GM19043 (cell line): Measurements from ENCODE around the gene HSDL2.
A peak's percentile ranks its signal among the peaks of the same experiment; 100 is the strongest.

Experiments
- ATAC-seq: cut with Tn5 transposase; IDR thresholded peaks from one replicate; pipeline ENCODE4 v1.9.1; 2021; ENCODE audit warnings: low read depth; ENCODE audit not compliant: unreplicated experiment

HSDL2 gene

DNA sequence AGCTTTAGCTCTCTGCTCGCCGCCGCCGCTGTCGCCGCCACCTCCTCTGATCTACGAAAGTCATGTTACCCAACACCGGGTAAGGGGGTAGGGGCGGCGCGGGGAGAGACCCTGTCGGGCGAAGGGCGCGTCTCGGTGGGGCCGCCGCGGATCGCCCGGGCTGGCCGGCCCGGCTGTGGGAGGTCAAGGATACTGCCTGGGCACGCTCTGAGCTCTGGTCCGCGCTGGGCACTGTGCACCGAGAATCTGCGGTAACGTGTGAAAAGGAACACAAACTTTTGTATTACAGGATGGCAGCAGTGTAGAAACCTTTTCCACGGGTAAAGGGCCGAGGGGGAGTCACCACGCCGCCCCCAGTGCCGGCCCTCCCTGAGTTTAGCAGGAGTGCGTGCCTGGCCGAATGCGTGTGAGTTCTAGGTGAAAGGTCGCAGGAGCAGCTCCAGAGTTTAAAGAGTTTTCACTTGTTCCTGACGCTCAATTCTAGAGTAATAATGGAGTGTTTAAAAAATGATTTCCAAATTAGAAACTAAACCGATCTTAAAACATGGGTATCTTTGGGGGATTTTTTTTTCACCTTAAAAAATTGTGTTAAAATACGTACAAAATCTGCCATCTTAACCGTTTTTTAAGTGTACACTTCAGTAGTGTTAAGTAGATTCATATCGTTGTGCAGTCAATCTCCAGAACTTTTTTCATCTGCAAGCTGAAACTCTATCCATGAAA, at the start of gene HSDL2:
TSS of gene HSDL2 (plus strand) at position 7 of the 723 bp plus-strand sequence. CDS start at position 63, 56 bp downstream.
- ATAC-seq = peak; percentile 14

DNA sequence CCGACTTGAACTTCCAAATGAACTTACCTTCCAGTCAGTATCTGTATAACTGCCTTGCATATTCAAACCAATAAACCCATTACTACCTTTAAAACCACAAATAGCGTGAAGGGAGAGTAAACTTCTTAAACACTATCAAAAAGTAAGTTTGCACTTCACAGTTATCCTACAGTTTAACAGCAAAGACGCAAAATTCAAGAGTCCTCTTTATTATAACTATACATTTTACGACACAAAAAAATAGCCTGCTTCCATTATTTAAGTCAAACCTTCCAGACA, 48.3 kb upstream of the HSDL2 start:
- ATAC-seq = no peak

DNA sequence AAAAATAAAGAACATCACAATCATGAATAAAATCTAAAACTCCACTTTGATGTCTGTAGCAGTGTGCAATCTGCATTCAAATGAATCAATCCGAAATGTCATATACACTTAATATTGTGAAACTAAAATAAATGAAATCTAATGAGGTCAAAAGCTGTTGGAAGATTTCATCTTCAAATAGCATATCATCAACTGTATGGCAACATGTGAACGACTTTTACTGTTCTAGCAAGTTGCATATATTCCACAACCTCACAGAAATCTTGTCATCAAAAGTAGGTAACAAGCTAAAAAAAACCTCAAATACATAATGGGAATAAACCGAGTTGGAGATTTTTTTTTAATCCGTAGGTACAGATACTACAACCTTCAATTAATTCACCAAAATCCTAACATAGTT, 47.7 kb upstream of the HSDL2 start:
- no peak for ATAC-seq

- ATAC-seq = no peak
Measured at GRCh38 chr9:112332674-112332976, 47.3 kb upstream of the HSDL2 start.

DNA sequence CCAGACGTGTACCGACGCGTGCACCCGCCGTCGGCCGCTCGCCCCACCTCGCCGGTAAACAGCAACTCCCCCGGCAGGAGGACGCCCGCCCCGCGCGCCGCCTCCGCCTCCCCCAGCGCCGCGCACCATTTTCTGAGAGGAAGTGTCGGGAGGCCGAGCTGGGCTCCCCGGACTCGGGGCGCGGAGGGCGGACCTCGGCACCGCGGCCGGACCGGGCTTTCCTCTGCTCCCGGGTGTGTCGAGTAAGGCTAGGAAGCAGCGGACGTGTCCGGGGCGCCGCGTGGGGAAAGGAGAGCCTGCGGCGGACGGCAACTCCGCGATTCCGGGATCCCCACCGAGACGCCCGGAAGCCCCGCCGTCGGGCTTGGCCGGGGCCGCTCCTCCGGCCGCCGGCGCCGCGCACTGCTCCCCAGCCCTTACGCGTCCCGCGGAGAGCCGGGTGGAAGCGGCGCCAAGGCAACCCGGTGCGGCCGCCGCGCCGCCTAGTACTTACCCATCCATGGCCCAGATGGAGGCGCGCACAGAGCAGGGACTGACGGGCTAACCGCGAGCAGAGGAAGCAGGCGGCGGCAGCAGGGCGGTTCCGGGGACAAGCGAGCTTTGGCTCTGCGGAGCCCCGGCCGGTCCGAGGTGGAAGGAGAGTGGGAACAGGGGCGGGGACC, 46.8 kb upstream of the HSDL2 start, which contains the start of gene PTBP3:
TSS of gene PTBP3 (minus strand) at position 643 of the 662 bp plus-strand sequence. CDS start 35,754 bp downstream, outside the sequence.
- ATAC-seq = peak; percentile 43

DNA sequence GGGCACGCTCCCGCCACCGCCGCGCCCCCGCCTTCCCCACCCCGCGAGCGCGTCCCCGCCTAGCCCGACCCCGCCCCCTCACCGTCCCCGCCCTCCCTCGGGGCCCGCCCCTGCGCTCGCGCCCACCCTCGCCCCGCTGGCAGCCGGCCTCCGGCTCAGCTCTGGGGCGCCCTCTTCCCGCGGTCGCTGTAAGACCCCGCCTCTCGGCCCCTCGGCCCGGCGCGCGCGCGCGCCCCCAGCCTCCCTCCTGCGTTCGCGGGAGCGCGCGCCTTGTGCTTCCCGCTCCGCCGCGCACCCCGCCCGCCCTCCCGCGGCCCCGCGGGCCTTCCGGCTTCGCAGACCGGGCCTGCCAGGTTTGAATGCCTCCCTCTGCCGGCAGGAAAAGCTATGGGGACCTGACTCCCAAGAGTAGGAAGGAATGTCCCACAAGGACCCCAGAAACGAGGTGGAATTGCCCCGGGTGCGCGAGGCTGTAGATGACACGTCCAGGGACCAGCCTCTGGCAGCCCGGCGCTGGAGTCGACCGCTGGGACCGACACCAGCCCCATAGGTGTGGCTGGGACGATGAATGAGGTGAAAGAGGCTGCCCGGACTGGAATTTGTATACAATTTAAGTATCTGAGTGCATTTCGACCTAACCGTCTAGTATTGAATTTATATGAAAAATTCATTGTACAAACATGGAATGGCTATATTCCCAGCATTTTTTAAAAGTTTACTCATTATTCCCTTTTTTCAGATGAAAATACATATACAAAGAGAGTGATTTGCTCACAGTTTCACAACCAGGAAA, 46.1 kb upstream of the HSDL2 start:
- ATAC-seq = peak; percentile 65

DNA sequence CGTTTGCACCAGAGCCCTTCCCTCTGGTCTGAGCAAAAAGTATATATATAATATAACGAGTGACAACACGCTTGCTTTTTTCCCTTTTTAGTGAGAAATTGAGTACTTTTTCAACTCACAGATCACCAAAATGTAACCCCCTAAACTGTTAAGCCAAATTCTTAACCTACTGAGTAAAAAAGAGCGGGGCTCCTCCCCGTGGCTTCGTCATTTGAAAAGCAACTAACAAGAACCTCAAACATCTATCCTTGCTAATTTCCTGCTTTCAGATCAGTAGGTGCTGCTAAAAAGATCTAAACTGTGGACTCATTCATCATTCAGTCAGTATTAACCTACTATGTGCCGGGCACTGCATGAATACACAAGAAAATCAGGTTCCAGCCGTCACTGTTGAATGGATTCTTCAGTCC, 45.5 kb upstream of the HSDL2 start:
- no peak for ATAC-seq

- no peak for ATAC-seq
Measured at GRCh38 chr9:112337547-112337946, 42.4 kb upstream of the HSDL2 start.

DNA sequence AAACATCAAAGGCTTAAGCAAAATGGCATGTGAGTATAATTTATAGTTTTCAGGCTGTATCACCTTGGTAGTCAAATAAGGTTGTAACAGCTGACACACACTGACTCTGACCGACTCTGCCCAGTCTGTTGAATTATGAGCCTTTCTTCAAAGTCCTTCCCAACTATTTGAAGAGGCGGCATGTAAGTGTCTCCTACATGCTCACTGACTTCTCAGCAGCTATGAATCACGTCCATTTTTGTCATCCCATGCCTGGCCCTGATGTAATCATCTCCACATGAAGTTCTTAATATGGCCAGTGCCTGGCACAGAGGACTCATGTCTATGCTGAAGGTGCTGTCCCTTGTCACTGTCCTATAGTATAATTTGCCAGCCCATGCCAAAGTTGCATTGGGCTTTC, 41.3 kb upstream of the HSDL2 start:
- no peak for ATAC-seq

DNA sequence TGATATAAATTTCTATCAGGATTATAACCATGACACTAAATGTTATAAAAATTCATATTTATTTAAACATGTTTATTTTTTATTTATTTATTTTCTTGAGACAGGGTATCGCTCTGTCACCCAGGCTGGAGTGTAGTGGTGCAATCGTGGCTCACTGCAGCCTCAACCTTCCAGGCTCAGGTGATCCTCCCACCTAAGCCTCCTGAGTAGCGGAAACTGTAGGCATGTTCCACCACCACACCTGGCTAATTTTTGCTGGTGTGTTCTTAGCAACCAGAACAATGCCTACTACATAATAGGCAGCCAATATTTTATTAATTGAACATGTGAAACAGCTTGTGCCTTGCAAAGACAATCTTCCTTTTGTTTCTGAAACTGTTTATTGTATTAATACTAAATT, 40.0 kb upstream of the HSDL2 start:
- ATAC-seq = no peak

DNA sequence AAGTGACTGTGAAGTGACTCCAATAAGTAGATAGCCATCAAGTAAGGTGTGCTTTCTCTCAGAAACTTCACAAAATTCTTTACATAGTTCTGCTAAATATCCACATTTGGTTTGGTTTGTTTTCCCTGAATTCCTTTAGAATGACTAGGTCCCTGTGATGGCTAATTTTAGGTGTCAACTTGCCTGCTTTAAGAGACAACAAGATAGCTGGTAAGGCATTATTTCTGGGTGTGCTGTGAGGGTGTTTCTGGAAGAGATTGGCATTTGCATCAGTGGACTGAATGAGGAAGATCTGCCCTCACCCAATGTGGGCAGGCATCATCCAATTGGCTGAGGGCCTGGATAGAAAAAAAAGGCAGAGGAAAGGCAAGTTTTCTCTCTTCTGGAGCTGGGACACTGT, 38.2 kb upstream of the HSDL2 start:
- no peak for ATAC-seq

GRCh38 chr9:112348257-112349007, 31.5 kb upstream of the HSDL2 start:
- ATAC-seq = no peak

DNA sequence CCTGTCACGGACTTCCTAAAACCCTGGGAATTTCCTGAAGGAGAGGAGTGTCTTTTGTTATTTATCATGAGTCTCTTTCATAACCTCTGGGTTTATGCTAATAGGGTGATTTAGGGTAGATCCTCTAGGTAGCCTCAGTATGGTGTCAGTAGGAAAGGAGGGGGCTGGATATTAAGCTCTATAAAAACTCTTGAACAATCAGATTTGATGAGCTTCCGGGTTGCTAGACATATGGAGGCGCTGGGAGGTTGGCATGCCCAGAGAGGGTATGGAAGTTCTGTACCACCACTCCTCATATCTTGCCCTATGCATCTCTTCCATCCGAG, 30.9 kb upstream of the HSDL2 start:
- no peak for ATAC-seq

GRCh38 chr9:112351184-112351583, 28.7 kb upstream of the HSDL2 start:
- ATAC-seq = no peak

DNA sequence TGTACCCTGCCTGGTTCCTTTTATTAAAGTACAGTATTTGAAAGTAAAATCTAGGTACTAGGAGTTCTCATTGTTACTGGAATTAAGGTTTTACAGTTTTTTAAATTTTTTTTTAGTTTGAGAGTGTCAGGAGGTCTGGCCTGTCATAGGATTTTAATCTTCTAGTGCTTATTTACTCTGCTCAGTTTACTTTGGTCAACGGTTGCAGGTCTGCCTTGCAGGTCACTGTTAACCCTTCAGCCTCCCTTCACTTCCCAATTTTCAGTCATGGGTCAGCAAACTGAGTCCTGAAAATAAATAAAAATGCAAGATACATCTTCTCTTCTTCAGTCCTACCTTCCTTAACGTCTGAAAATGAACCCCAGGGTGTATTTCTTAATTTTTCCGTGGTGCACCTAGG, 27.7 kb upstream of the HSDL2 start:
- no peak for ATAC-seq

GRCh38 chr9:112354081-112354743, 25.7 kb upstream of the HSDL2 start:
- no peak for ATAC-seq

GRCh38 chr9:112355427-112355897, 24.4 kb upstream of the HSDL2 start:
- ATAC-seq = no peak

- ATAC-seq = no peak
Measured at GRCh38 chr9:112360047-112360804, 19.7 kb upstream of the HSDL2 start.

GRCh38 chr9:112361601-112362000, 18.3 kb upstream of the HSDL2 start:
- no peak for ATAC-seq

DNA sequence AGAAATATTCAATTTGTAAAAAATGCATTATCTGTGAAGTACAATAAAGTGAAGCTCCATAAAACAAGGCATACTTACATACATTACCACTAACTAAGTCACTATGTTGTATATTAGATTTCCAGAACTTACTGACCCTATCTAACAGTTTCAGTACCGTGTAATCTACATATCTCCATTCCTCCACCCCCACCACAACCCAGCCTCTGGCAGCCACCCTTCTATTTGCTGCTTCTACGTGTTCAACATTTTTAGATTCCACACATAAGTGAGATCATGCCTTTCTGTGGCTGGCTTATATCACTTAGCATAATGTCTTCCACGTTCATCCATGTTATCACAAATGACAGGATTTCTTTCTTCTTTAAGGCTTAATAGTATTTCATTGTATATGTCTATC, 15.1 kb upstream of the HSDL2 start:
- no peak for ATAC-seq
